K562 treated with DMSO at 1 percent for 24 hours (cell line): Measurements from ENCODE around the gene CTAGE6. TPM values are rescaled to one million over a fixed set of nuclear protein-coding genes. Genes with fewer than 3 reads are reported as not detected.

ENCODE experiments used
- total RNA-seq: library from RNA; unstranded; fragments of 300-600 nt; gene quantifications from 2 replicates; pipeline ENCODE4 v1.2.3, GENCODE V29; 2022; ENCODE audit warnings: low read depth; ENCODE audit not compliant: insufficient read depth

The CTAGE6 gene, protein sequence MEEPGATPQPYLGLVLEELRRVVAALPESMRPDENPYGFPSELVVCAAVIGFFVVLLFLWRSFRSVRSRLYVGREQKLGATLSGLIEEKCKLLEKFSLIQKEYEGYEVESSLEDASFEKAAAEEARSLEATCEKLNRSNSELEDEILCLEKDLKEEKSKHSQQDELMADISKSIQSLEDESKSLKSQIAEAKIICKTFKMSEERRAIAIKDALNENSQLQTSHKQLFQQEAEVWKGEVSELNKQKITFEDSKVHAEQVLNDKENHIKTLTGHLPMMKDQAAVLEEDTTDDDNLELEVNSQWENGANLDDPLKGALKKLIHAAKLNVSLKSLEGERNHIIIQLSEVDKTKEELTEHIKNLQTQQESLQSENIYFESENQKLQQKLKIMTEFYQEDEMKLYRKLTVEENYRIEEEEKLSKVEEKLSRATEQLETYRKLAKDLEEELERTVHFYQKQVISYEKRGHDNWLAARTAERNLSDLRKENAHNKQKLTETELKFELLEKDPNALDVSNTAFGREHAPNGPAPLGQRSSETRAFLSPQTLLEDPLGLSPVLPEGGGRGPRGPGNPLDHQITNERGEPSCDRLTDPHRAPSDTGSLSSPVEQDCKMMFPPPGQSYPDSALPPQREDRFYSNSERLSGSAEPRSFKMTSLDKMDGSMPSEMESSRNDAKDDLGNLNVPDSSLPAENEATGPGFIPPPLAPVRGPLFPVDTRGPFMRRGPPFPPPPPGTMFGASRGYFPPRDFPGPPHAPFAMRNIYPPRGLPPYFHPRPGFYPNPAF
- not detected in 2 replicates for total RNA-seq

DNA sequence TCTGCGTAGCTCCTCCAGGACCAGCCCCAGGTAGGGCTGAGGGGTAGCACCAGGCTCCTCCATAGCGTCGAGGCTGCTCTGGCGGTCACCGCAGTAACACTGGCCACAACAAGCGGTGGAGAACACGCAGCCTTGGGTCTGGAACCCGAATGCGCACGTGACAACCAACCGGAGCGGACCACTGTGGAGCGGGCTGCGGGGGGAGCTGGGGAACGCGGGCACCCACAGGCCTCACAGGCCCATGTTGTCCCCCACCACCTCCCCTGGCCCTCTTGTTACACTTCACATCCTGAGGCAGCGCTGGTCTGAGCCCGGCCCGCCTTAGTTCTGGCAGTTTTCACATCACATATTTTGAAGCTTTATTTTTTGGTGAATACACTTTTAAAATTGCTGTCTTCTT lies at the start of gene CTAGE6:
Gene CTAGE6, minus strand, starts transcription at position 101 of the 400 bp plus-strand sequence. Its CDS starts 38 bp downstream, at position 63.

Other genes starting within 250 kb of the CTAGE6 start
- 0.16 TPM in 1 of 2 replicates, not detected in the other for gene CTAGE15, start 185.9 kb downstream of the CTAGE6 start, total RNA-seq
- 7.9 and 10.9 TPM in 2 replicates for gene TCAF2, start 136.7 kb downstream of the CTAGE6 start, total RNA-seq
- gene TCAF1, start 144.5 kb upstream of the CTAGE6 start, total RNA-seq, result 53.3 and 58.8 TPM in 2 replicates
- gene OR2F2, start 177.5 kb upstream of the CTAGE6 start, total RNA-seq, result not detected in 2 replicates
- not detected in 2 replicates for gene OR2F1, start 197.1 kb upstream of the CTAGE6 start, total RNA-seq
- not detected in 2 replicates for gene OR6B1, start 242.6 kb upstream of the CTAGE6 start, total RNA-seq